Measurements from ENCODE around the gene R3HDM4.

DNA sequence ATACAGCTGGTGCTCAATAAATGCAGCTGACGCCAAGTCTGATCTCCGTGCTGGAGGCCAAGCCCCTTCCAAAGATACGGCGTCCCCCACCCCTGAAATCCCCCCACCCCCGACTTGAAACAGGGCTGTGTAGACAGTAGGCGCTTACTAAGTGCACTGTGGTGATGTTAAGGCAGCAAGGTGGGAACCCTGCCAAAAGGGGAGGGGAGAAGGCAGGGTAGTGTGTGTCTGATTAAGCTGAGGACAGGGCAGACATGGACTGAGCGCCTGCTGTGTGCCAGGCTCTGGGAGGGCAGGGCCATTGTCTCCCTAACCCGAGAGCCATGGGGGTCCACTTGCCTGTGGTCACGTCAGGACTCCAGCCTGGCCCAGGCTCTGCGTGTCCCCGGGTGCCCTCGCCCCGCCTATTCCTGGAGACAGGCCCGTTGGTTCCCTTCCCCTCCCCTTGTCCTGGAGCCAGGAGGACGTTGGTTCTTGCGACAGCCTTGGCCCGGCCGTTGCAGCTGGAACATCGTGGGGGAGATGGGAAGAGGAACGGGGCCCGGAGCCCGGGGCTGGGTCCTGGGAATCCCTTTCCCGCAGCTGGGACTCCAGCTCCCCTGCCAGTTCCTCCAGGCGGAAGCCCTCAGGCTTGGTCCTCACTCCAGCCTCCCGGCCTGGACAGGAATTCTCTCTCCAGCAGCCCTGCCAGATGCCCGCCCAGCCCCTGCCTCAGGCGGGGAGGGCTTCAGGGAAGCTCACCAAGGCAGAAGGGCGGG is 62.6 kb downstream of the R3HDM4 start:
- TF ChIP-seq, protein P1, sequence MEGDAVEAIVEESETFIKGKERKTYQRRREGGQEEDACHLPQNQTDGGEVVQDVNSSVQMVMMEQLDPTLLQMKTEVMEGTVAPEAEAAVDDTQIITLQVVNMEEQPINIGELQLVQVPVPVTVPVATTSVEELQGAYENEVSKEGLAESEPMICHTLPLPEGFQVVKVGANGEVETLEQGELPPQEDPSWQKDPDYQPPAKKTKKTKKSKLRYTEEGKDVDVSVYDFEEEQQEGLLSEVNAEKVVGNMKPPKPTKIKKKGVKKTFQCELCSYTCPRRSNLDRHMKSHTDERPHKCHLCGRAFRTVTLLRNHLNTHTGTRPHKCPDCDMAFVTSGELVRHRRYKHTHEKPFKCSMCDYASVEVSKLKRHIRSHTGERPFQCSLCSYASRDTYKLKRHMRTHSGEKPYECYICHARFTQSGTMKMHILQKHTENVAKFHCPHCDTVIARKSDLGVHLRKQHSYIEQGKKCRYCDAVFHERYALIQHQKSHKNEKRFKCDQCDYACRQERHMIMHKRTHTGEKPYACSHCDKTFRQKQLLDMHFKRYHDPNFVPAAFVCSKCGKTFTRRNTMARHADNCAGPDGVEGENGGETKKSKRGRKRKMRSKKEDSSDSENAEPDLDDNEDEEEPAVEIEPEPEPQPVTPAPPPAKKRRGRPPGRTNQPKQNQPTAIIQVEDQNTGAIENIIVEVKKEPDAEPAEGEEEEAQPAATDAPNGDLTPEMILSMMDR (IDR thresholded peaks at IDR 0.05; ENCODE audit: low read depth, low read length) = no peak
- no peak for TF ChIP-seq POLR2A (IDR thresholded peaks at IDR 0.05; ENCODE audit: extremely low read depth, insufficient read length)

All from NB4 (cell line).